HL-60 (cell line): ENCODE measurements around the gene NUBPL.

ENCODE experiments used
- CTCF ChIP-seq: IDR thresholded peaks from one replicate; pipeline ENCODE4 v1.5.1; 2011; ENCODE audit warnings: low read length, control low read depth, inconsistent platforms; ENCODE audit not compliant: insufficient read depth
- GABPA ChIP-seq: IDR thresholded peaks from 2 replicates; pipeline ENCODE4 v1.6.1; 2012; ENCODE audit warnings: low read depth
- POLR2AphosphoS5 ChIP-seq: IDR thresholded peaks from 2 replicates; pipeline ENCODE4 v1.6.1; 2012; ENCODE audit warnings: low read depth
- SPI1 ChIP-seq: IDR thresholded peaks from 2 replicates; pipeline ENCODE4 v1.6.1; 2012; ENCODE audit warnings: low read depth, mild to moderate bottlenecking, borderline replicate concordance

- no peak for TF ChIP-seq CTCF
- no peak for TF ChIP-seq POLR2AphosphoS5
- TF ChIP-seq GABPA: no peak
- TF ChIP-seq SPI1: no peak
Observed at GRCh38 chr14:31668348-31668747, 107.1 kb downstream of the NUBPL start.
